Osteoblast (primary cell): ENCODE results near the gene POU2AF1. TPM values are rescaled to one million over a fixed set of nuclear protein-coding genes. Genes with fewer than 3 reads are reported as not detected.

Source experiments
- DNase-seq: peaks from one replicate; pipeline ENCODE4 v3.0.0; 2011; ENCODE audit warnings: low spot score, mixed read lengths; ENCODE audit not compliant: insufficient read length; ENCODE audit errors: missing footprints
- H2AFZ ChIP-seq: 2 replicates; pipeline ENCODE4 v1.6.0; 2011; ENCODE audit warnings: mild to moderate bottlenecking, low read length
- H3K27ac ChIP-seq: 2 replicates; pipeline ENCODE4 v1.5.1; 2011; ENCODE audit warnings: mild to moderate bottlenecking, low read depth, low read length, moderate library complexity
- H3K27me3 ChIP-seq: 2 replicates; pipeline ENCODE4 v1.6.0; 2012; ENCODE audit warnings: mild to moderate bottlenecking, control low read depth, inconsistent platforms, low read length, moderate library complexity; ENCODE audit not compliant: insufficient read depth
- H3K36me3 ChIP-seq: 2 replicates; pipeline ENCODE4 v1.5.1; 2011; ENCODE audit warnings: mild to moderate bottlenecking, low read length, control low read depth, moderate library complexity; ENCODE audit not compliant: insufficient read depth
- H3K4me1 ChIP-seq: 2 replicates; pipeline ENCODE4 v1.5.1; 2011; ENCODE audit warnings: mild to moderate bottlenecking, low read length, control low read depth, moderate library complexity; ENCODE audit not compliant: insufficient read depth
- H3K4me2 ChIP-seq: 2 replicates; pipeline ENCODE4 v1.6.0; 2011; ENCODE audit warnings: mild to moderate bottlenecking, low read length; ENCODE audit not compliant: insufficient read depth
- H3K4me3 ChIP-seq: fragments of 200-600 bp; sonication (generic); 3 replicates; pipeline ENCODE4 v1.5.1; 2012; ENCODE audit warnings: mild to moderate bottlenecking, low read length, inconsistent platforms; ENCODE audit not compliant: insufficient read depth
- H3K79me2 ChIP-seq: 2 replicates; pipeline ENCODE4 v1.6.0; 2012; ENCODE audit warnings: mild to moderate bottlenecking, low read length, control low read depth, inconsistent platforms; ENCODE audit not compliant: insufficient read depth
- H3K9me3 ChIP-seq: 2 replicates; pipeline ENCODE4 v1.5.1; 2011; ENCODE audit warnings: low read depth, low read length, control low read depth
- H4K20me1 ChIP-seq: 2 replicates; pipeline ENCODE4 v1.6.0; 2012; ENCODE audit warnings: mild to moderate bottlenecking, low read length, control low read depth; ENCODE audit not compliant: insufficient read depth
- total RNA-seq: library from RNA; depleted of rRNA; stranded (reverse); fragments of >200 nt; gene quantifications from 2 replicates; pipeline ENCODE4 v1.2.3, GENCODE V29; 2012
- TF ChIP-seq, protein P1 (sequence below): IDR thresholded peaks from 2 replicates; pipeline ENCODE4 v1.5.1; 2011; ENCODE audit warnings: mild to moderate bottlenecking, low read depth, low read length, moderate library complexity; ENCODE audit errors: extremely low read depth

Gene POU2AF1
- total RNA-seq, 1 donor, result not detected

DNA sequence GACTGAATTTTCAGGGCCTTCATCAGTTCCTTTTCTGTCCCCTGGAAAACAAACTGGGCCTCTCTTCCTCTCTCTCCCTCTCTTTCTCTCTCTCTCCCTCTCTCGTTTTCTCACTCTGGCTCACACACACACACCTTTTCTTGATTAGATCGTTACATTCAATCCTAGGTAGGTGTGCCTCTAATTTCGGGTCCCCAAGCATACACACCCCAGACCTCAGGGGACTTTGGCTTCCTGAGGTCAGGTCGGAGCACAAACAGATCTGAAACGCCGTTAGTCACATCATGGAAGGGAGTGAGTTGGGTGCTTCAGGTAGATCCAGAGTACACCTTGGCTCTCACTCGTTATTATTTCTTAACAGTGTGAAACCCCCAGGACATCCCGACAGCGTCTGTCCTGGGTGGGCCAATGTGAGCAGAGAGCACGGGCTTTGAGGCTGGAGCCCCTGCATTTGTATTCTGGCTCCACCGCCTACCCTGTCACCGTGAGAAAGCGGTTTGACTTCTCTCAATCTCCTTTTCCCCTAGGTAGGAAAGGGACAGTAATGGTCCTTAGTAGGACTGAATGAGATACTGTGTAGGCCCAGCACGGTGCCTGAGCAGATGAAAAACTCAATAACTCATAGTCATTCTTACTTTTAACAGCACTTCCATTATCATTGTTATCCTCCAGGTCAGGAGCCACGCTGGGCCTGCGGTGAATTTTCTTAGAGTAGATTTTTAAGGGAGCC, 37.3 kb upstream of the POU2AF1 start:
- H3K27ac ChIP-seq, result no peak overlapping the region
- no peak overlapping the region for H3K4me2 ChIP-seq
- H3K79me2 ChIP-seq, result no peaks in the 10 kb centered on the region
- TF ChIP-seq, protein P1, sequence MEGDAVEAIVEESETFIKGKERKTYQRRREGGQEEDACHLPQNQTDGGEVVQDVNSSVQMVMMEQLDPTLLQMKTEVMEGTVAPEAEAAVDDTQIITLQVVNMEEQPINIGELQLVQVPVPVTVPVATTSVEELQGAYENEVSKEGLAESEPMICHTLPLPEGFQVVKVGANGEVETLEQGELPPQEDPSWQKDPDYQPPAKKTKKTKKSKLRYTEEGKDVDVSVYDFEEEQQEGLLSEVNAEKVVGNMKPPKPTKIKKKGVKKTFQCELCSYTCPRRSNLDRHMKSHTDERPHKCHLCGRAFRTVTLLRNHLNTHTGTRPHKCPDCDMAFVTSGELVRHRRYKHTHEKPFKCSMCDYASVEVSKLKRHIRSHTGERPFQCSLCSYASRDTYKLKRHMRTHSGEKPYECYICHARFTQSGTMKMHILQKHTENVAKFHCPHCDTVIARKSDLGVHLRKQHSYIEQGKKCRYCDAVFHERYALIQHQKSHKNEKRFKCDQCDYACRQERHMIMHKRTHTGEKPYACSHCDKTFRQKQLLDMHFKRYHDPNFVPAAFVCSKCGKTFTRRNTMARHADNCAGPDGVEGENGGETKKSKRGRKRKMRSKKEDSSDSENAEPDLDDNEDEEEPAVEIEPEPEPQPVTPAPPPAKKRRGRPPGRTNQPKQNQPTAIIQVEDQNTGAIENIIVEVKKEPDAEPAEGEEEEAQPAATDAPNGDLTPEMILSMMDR, result no peak
- H3K9me3 ChIP-seq, result no peaks in the 10 kb centered on the region
- peaks cover 8% of the 10 kb centered on the region for H3K27me3 ChIP-seq
- no peak overlapping the region for H3K4me3 ChIP-seq
- no peaks in the 10 kb centered on the region for H3K4me1 ChIP-seq
- H2AFZ ChIP-seq, result no peak overlapping the region
- DNase-seq, result no peak
- no peaks in the 10 kb centered on the region for H3K36me3 ChIP-seq
- no peaks in the 10 kb centered on the region for H4K20me1 ChIP-seq

DNA sequence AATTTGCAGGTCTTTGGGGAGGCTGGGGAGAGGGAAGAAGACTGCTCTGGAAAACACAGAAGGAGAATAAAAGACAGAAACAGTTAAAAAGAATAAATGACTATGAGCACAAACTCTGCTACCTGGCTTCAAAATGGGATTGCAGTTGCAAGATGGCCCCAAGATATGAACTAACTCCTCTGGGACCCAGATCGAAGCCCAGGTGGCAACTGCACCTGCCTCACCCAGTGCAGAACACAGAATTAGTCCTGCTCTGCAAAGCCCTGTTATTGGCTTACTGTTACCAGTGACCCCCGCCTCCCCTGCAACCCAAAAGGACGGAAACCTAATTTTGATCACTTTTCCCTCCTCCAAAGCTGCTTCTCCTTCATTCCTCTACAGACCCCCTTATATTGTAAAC, 35.9 kb upstream of the POU2AF1 start:
- Histone ChIP-seq H3K9me3 (no peaks in the 10 kb centered on the region), H4K20me1 (no peaks in the 10 kb centered on the region), H3K4me2 (no peak overlapping the region), H3K4me3 (no peak overlapping the region), H2AFZ (no peak overlapping the region), H3K36me3 (no peaks in the 10 kb centered on the region), H3K4me1 (no peaks in the 10 kb centered on the region), H3K79me2 (no peaks in the 10 kb centered on the region), H3K27ac (no peak overlapping the region), H3K27me3 (peaks cover 3% of the 10 kb centered on the region)
- DNase-seq, result no peak
- TF ChIP-seq, protein P1, result no peak

DNA sequence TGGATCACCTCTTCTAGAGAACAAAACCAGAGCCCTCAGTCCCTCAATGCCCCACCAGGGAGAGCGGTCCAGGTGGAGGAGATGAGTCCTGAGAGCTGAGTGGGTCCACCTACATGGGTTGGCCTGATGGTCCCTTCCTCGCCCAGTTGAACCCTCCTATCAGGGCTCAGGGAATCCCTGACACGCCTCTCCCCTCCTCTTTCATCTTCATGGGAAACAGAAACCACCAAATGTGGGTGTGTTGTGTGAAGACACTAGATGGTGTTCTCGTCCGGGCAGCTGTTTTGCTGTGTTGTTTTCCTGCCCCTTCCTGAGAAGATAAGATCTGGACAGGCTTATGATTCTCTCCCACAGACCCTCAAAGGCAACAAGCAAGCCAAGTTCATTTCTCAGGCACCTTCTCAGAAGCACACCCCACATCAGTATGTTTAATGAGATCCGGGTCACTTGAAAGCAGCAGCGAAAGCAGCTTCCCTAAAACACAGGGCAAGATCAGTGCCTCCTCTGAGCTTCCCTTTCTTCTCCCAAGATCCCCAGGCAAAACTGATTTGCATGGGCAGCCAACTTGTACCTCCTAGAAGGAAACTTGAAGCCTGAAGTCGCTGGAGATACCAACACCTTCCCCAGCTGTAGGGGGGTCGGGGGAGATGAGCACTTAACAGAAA, 35.3 kb upstream of the POU2AF1 start:
- DNase-seq, result no peak
- Histone ChIP-seq H3K27me3 (peaks cover 3% of the 10 kb centered on the region), H3K36me3 (no peaks in the 10 kb centered on the region), H3K27ac (no peak overlapping the region), H3K9me3 (no peaks in the 10 kb centered on the region), H2AFZ (no peak overlapping the region), H4K20me1 (no peaks in the 10 kb centered on the region), H3K4me2 (no peak overlapping the region), H3K4me1 (no peaks in the 10 kb centered on the region), H3K79me2 (no peaks in the 10 kb centered on the region), H3K4me3 (no peak overlapping the region)
- TF ChIP-seq, protein P1, result no peak

DNA sequence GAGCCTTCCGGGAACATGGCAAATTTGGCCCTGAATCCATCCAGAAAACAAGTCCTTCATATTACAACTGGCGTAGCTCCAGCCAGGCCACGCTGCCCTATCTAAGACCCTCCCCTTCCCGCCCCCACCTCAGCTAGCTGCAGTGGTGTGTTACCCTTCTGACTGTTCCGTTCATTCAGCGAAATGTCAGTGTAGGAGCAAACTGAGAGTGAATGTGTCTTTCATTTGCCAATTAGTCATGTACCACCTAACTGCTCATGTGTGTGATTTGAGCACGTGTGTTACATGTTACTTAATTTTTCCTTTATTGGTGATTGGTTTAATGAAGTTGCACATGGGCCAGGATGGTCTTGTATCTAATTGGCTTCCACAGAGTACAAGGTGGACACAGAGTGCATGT, 34.8 kb upstream of the POU2AF1 start:
- Histone ChIP-seq H3K27me3 (peaks cover 3% of the 10 kb centered on the region), H2AFZ (no peak overlapping the region), H3K9me3 (no peaks in the 10 kb centered on the region), H3K4me3 (no peak overlapping the region), H3K36me3 (no peaks in the 10 kb centered on the region), H4K20me1 (no peaks in the 10 kb centered on the region), H3K4me1 (no peaks in the 10 kb centered on the region), H3K4me2 (no peak overlapping the region), H3K27ac (no peak overlapping the region), H3K79me2 (no peaks in the 10 kb centered on the region)
- no peak for DNase-seq
- TF ChIP-seq, protein P1, result no peak
